ENCODE data around the gene KAT6B.

Gene KAT6B

DNA sequence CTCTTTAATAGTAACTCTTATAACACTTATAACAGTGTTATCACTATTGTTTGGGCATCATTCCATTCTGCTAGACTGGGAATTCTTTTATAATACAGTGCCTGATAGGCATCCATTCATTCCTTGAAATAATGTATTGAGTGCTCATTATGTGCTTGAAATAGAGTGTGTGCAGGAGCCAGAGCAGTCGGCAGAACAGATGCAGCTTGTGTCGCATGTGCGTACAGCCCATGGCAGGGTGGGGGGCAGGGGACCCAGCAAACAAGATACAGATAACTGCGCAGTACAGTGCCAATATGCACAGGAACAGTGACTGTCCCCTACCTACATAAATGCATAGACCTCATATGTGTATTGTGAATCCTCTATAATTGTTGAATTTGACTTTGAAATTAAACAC is 99.3 kb downstream of the KAT6B start:
- no peak for DNase-seq (ENCODE audit: low spot score)
- TF ChIP-seq, protein P1, sequence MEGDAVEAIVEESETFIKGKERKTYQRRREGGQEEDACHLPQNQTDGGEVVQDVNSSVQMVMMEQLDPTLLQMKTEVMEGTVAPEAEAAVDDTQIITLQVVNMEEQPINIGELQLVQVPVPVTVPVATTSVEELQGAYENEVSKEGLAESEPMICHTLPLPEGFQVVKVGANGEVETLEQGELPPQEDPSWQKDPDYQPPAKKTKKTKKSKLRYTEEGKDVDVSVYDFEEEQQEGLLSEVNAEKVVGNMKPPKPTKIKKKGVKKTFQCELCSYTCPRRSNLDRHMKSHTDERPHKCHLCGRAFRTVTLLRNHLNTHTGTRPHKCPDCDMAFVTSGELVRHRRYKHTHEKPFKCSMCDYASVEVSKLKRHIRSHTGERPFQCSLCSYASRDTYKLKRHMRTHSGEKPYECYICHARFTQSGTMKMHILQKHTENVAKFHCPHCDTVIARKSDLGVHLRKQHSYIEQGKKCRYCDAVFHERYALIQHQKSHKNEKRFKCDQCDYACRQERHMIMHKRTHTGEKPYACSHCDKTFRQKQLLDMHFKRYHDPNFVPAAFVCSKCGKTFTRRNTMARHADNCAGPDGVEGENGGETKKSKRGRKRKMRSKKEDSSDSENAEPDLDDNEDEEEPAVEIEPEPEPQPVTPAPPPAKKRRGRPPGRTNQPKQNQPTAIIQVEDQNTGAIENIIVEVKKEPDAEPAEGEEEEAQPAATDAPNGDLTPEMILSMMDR (IDR thresholded peaks at IDR 0.05; ENCODE audit: extremely low read depth, insufficient read depth, missing control alignments) = no peak
- in situ Hi-C loops (cut with MboI; ENCODE audit: low pct_unique_long_range_greater_than_20kb, low sequenced_read_pairs, unreplicated experiment) = no loop called here

DNA sequence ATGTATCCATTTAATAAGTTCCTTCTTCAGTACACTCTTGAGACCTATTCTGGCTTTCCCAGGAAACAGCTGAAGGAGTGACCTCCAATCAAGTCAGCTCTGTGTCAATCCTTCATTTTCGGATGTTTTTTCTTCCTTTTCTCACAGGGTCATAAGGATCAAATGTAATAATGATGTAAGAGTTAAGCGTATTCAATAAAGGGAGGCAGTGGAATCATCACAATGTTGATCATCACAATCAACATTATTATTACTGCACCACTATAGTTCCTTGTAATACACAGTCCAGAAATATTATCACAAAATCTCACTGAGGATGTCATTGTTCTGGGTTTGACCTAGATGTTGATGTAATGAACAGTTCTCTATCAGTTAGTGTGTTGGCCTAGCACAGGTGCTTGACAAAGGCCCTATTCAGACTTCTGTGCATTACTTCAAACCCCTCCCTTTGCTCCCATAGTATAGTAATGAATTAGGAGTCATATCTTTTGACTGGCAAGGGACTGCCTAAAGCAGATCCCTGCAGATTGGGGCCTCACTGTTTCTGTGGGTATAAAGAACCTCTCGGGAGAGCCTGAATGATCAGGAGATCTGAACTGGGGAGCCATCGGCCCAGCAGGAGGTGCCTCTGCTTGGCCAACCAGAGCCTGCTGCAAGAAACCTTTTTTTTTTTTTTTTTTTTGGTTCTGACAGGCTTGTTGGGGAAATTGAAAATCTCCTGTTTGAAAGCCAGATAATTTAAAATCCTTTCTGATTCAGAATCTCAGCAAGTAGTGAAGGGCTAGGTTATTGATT is 100.6 kb downstream of the KAT6B start:
- DNase-seq (ENCODE audit: low spot score) = no peak
- TF ChIP-seq, protein P1 (IDR thresholded peaks at IDR 0.05; ENCODE audit: extremely low read depth, insufficient read depth, missing control alignments) = no peak
- in situ Hi-C loops (cut with MboI; ENCODE audit: low pct_unique_long_range_greater_than_20kb, low sequenced_read_pairs, unreplicated experiment) = no loop called here

DNA sequence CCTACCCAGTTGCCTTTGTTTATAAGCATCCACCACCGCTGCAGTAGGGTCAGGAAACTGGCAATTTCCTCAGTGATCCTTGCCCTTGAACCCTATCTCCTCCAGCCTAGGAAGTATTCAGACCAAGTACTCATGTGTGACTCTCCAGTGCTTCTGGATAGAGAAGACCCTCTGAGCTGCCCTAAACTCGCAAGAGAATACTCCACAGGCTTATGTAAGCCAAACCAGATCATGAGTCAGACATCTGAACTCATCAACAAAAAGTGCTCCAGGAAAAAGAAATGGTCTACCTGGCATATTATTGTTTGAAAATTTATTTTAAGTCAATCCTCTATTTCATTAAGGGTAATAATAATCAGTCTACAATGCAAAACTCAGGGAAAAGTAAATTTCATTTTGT is 101.3 kb downstream of the KAT6B start:
- no peak for DNase-seq (ENCODE audit: low spot score)
- in situ Hi-C loops (cut with MboI; ENCODE audit: low pct_unique_long_range_greater_than_20kb, low sequenced_read_pairs, unreplicated experiment) = no loop called here
- TF ChIP-seq, protein P1 (IDR thresholded peaks at IDR 0.05; ENCODE audit: extremely low read depth, insufficient read depth, missing control alignments) = no peak

DNA sequence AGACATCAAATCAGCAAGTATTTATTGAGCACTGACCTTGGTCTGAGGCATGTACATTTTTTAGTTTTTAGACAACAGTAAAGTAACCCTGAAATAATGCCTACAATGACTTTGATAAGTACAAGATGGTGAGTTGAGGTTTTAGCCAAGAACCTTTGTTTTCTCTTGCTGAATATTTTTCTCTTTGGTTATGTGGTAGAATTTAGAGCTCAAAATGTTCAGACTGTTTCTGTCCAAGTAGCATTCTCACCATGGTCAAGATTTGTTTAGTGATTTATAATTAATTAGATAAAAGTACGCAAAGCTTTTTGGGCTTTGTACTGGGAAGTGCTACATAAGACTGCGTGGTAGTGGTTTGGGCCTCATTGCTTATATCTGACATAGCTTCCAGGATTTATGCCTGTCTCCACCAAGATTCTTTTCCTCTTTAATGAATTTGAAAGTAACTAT is 102.4 kb downstream of the KAT6B start:
- in situ Hi-C loops (cut with MboI; ENCODE audit: low pct_unique_long_range_greater_than_20kb, low sequenced_read_pairs, unreplicated experiment) = no loop called here
- TF ChIP-seq, protein P1 (IDR thresholded peaks at IDR 0.05; ENCODE audit: extremely low read depth, insufficient read depth, missing control alignments) = no peak
- DNase-seq (ENCODE audit: low spot score) = no peak

DNA sequence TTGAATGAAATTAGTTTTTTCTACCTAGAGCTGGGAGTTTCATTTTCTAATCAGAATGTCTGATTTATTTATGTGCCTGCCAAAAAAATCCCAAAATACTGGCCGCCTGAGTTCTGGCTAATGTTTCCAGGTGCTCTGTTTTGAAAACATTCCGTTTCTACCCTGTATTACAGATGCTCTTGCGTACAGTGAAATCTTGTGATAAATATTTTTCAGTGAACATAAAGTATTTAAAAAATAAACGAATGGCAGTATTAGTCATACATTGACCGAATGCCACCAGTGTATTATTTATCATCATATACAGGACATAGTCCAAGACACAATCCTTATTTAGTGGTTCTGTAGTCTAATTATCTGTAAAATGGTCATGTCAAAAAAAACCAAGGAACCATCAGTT is 102.8 kb downstream of the KAT6B start:
- in situ Hi-C loops (cut with MboI; ENCODE audit: low pct_unique_long_range_greater_than_20kb, low sequenced_read_pairs, unreplicated experiment) = no loop called here
- DNase-seq (ENCODE audit: low spot score) = no peak
- TF ChIP-seq, protein P1 (IDR thresholded peaks at IDR 0.05; ENCODE audit: extremely low read depth, insufficient read depth, missing control alignments) = no peak

DNA sequence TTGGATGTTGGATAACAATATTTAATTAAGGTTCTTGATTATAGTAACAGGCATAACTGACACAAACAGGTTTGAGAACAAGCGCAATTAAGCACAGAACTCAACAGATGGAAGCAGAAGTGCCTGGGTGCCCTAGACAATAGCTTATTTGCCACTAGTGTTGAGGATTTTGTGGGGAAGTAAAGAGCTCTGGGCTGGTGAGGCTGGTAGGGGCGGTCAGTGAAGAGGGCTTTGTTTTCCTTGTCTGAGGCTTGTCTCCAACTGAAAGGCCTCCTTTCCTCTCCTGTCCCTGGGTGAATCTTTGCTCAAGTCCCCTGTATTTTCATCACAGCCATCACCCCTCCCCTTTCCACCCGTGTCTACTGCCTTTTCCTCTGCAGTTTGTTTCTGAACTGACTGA is 104.6 kb downstream of the KAT6B start:
- TF ChIP-seq, protein P1 (IDR thresholded peaks at IDR 0.05; ENCODE audit: extremely low read depth, insufficient read depth, missing control alignments) = no peak
- DNase-seq (ENCODE audit: low spot score) = no peak
- in situ Hi-C loops (cut with MboI; ENCODE audit: low pct_unique_long_range_greater_than_20kb, low sequenced_read_pairs, unreplicated experiment) = no loop called here
